HEK293 (cell line): Measurements from ENCODE around the gene CCDC9.

Experiments used
- CTCF ChIA-PET: fragments of 350-600 bp; formaldehyde crosslinking; extraction: SDS; loops from one replicate; lab custom pipeline; 2021; ENCODE audit warnings: antibody characterized with exemption; lab: Yijun Ruan, JAX
- POLR2A ChIA-PET: fragments of 300-600 bp; formaldehyde crosslinking; extraction: SDS; loops from one replicate; lab custom pipeline; 2020; ENCODE audit warnings: antibody characterized with exemption, inconsistent platforms; lab: Yijun Ruan, JAX
- H3K27ac ChIP-seq: fragments of 200-500 bp; sonication (Bioruptor generic); 2 replicates; pipeline ENCODE4 v1.5.1; 2014; ENCODE audit warnings: low read depth, low read length, control low read depth, inconsistent platforms; ENCODE audit errors: extremely low read depth
- H3K36me3 ChIP-seq, 2 experiments: fragments of 200-500 bp in 1 of 2; sonication (Bioruptor generic) in 1 of 2; 1 replicate in 1 of 2; 2 replicates in 1 of 2; pipeline ENCODE4 v1.5.1; 2014 to 2017; ENCODE audit warnings: inconsistent platforms in 2 of 2, low read length in 2 of 2; ENCODE audit not compliant: control insufficient read depth in 2 of 2, insufficient read depth in 1 of 2
- H3K4me1 ChIP-seq: fragments of 200-500 bp; sonication (Bioruptor generic); 2 replicates; pipeline ENCODE4 v1.5.1; 2014; ENCODE audit warnings: mild to moderate bottlenecking, low read length, inconsistent platforms; ENCODE audit not compliant: control insufficient read depth, insufficient read depth
- H3K4me3 ChIP-seq: 2 replicates; pipeline ENCODE4 v1.5.1; 2011; ENCODE audit warnings: low read depth, mild to moderate bottlenecking, control low read depth, low read length, moderate library complexity
- H3K9me3 ChIP-seq: fragments of 200-500 bp; sonication (Bioruptor generic); 2 replicates; pipeline ENCODE4 v1.5.1; 2014; ENCODE audit warnings: low read depth, low read length, inconsistent platforms; ENCODE audit not compliant: control insufficient read depth, insufficient read depth
- AEBP2 ChIP-seq: fragments of 450-650 bp; formaldehyde crosslinking; IDR thresholded peaks from 2 replicates; pipeline ENCODE4 v1.5.1; 2016; ENCODE audit warnings: missing biosample characterization, missing genetic modification characterization, borderline replicate concordance
- ATF2 ChIP-seq: fragments of 450-650 bp; formaldehyde crosslinking; IDR thresholded peaks from 2 replicates; pipeline ENCODE4 v1.5.1; 2016; ENCODE audit warnings: missing biosample characterization, missing genetic modification characterization, low read depth
- CTCF ChIP-seq: fragments of 450-650 bp; formaldehyde crosslinking; IDR thresholded peaks from 2 replicates; pipeline ENCODE4 v1.5.1; 2016; ENCODE audit warnings: missing biosample characterization, missing genetic modification characterization
- GLIS1 ChIP-seq: fragments of 450-650 bp; formaldehyde crosslinking; IDR thresholded peaks from 2 replicates; pipeline ENCODE4 v1.5.1; 2016; ENCODE audit warnings: missing biosample characterization, missing genetic modification characterization
- HOXA7 ChIP-seq: sonication (generic); formaldehyde crosslinking; IDR thresholded peaks from 2 replicates; pipeline ENCODE4 v1.8.1; 2022; ENCODE audit warnings: missing genetic modification reagents, borderline replicate concordance
- HOXD13 ChIP-seq: sonication (generic); formaldehyde crosslinking; IDR thresholded peaks from 2 replicates; pipeline ENCODE4 v1.8.0; 2022; ENCODE audit warnings: missing genetic modification reagents, borderline replicate concordance
- INSM2 ChIP-seq: fragments of 450-650 bp; formaldehyde crosslinking; IDR thresholded peaks from 2 replicates; pipeline ENCODE4 v1.5.1; 2016; ENCODE audit warnings: missing biosample characterization, missing genetic modification characterization
- OVOL3 ChIP-seq: fragments of 450-650 bp; formaldehyde crosslinking; IDR thresholded peaks from 2 replicates; pipeline ENCODE4 v1.5.1; 2016; ENCODE audit warnings: missing biosample characterization, missing genetic modification characterization
- PRDM2 ChIP-seq: fragments of 450-650 bp; formaldehyde crosslinking; IDR thresholded peaks from 2 replicates; pipeline ENCODE4 v1.5.1; 2016; ENCODE audit warnings: missing biosample characterization, missing genetic modification characterization, borderline replicate concordance
- SALL2 ChIP-seq: fragments of 450-650 bp; formaldehyde crosslinking; IDR thresholded peaks from 2 replicates; pipeline ENCODE4 v1.5.0; 2017; ENCODE audit warnings: missing biosample characterization, mild to moderate bottlenecking, missing genetic modification characterization, borderline replicate concordance
- YY2 ChIP-seq: fragments of 450-650 bp; formaldehyde crosslinking; IDR thresholded peaks from 2 replicates; pipeline ENCODE4 v1.5.1; 2016; ENCODE audit warnings: missing biosample characterization, missing genetic modification characterization
- ZBTB6 ChIP-seq: fragments of 450-650 bp; formaldehyde crosslinking; IDR thresholded peaks from 2 replicates; pipeline ENCODE4 v1.5.1; 2017; ENCODE audit warnings: missing biosample characterization, missing genetic modification characterization
- ZFP37 ChIP-seq: fragments of 450-650 bp; formaldehyde crosslinking; IDR thresholded peaks from 2 replicates; pipeline ENCODE4 v1.5.1; 2016; ENCODE audit warnings: missing biosample characterization, missing genetic modification characterization
- ZNF175 ChIP-seq: fragments of 450-650 bp; formaldehyde crosslinking; IDR thresholded peaks from 2 replicates; pipeline ENCODE4 v1.5.1; 2016; ENCODE audit warnings: missing biosample characterization, missing genetic modification characterization
- ZNF416 ChIP-seq: fragments of 450-650 bp; formaldehyde crosslinking; IDR thresholded peaks from 2 replicates; pipeline ENCODE4 v1.5.1; 2016; ENCODE audit warnings: missing biosample characterization, missing genetic modification characterization
- ZNF510 ChIP-seq: fragments of 450-650 bp; formaldehyde crosslinking; IDR thresholded peaks from 2 replicates; pipeline ENCODE4 v1.5.1; 2018; ENCODE audit warnings: mild to moderate bottlenecking, missing genetic modification characterization, missing biosample characterization; ENCODE audit not compliant: insufficient replicate concordance
- ZNF580 ChIP-seq: fragments of 450-650 bp; formaldehyde crosslinking; IDR thresholded peaks from 2 replicates; pipeline ENCODE4 v1.5.1; 2016; ENCODE audit warnings: missing biosample characterization, missing genetic modification characterization
- ZNF585B ChIP-seq: fragments of 450-650 bp; formaldehyde crosslinking; IDR thresholded peaks from 2 replicates; pipeline ENCODE4 v1.5.1; 2016; ENCODE audit warnings: missing biosample characterization, missing genetic modification characterization
- ZNF610 ChIP-seq: fragments of 450-650 bp; formaldehyde crosslinking; IDR thresholded peaks from 2 replicates; pipeline ENCODE4 v1.5.1; 2016; ENCODE audit warnings: missing biosample characterization, missing genetic modification characterization, borderline replicate concordance
- ZNF629 ChIP-seq: fragments of 450-650 bp; formaldehyde crosslinking; IDR thresholded peaks from 2 replicates; pipeline ENCODE4 v1.5.1; 2017; ENCODE audit warnings: missing biosample characterization, missing genetic modification characterization
- ZNF654 ChIP-seq: fragments of 450-650 bp; formaldehyde crosslinking; IDR thresholded peaks from 2 replicates; pipeline ENCODE4 v1.5.1; 2016; ENCODE audit warnings: low read depth, missing biosample characterization, missing genetic modification characterization
- ZNF830 ChIP-seq: fragments of 450-650 bp; IDR thresholded peaks from 2 replicates; pipeline ENCODE4 v1.5.0; 2018; ENCODE audit warnings: missing biosample characterization, missing genetic modification characterization, low read depth, mild to moderate bottlenecking, moderate library complexity
- ZSCAN30 ChIP-seq: fragments of 450-650 bp; IDR thresholded peaks from 2 replicates; pipeline ENCODE4 v1.5.1; 2018; ENCODE audit warnings: missing biosample characterization, mild to moderate bottlenecking, missing genetic modification characterization, moderate library complexity

Gene CCDC9

GRCh38 chr19:47296036-47296435, 39.7 kb downstream of the CCDC9 start:
- no peaks in the 10 kb centered on the region for H3K4me1 ChIP-seq
- H3K4me3 ChIP-seq: no peak overlapping the region
- H3K27ac ChIP-seq: no peak overlapping the region
- POLR2A ChIA-PET: interaction anchor here (1.4 kb wide), 1 partner anchor 132 kb away, joined by 5 read pairs; no protein-coding TSS in a partner anchor
- CTCF ChIA-PET: interaction anchor here (0.6 to 6.1 kb wide), 24 partner anchors 9 to 1756 kb away, joined by 3 to 61 read pairs (median 4); partner anchors contain the start of genes DHX34, INAFM1 and KPTN
- no peaks in the 10 kb centered on the region for H3K36me3 ChIP-seq
- no peaks in the 10 kb centered on the region for H3K9me3 ChIP-seq
- TF ChIP-seq OVOL3 (tag by site-specific recombination) (no peak), INSM2 (no peak), ZNF830 (tag by site-specific recombination) (no peak), ZNF510 (tag by site-specific recombination) (no peak), YY2 (tag by site-specific recombination) (no peak), AEBP2 (tag by site-specific recombination) (no peak), ZNF585B (tag by site-specific recombination) (no peak), GLIS1 (tag by site-specific recombination) (peak; percentile 15; the same call in 1 of the 2 replicates), ZBTB6 (peak; percentile 68), ZNF416 (tag by site-specific recombination) (no peak), PRDM2 (no peak), ATF2 (tag by site-specific recombination) (0 out of 2 replicates have a peak, but pooled peaks have one; percentile 33), SALL2 (tag by site-specific recombination) (no peak), HOXD13 (CRISPR knock-in tag) (no peak), ZNF654 (tag by site-specific recombination) (peak; percentile 92), ZNF629 (tag by site-specific recombination) (0 out of 2 replicates have a peak, but pooled peaks have one; percentile 20), ZNF175 (tag by site-specific recombination) (no peak), HOXA7 (CRISPR knock-in tag) (no peak), ZSCAN30 (tag by site-specific recombination) (0 out of 2 replicates have a peak, but pooled peaks have one; percentile 28), ZFP37 (tag by site-specific recombination) (no peak), ZNF610 (tag by site-specific recombination) (no peak), CTCF (tag by site-specific recombination) (peak; percentile 70), ZNF580 (peak; percentile 57; the same call in 1 of the 2 replicates)
